Parathyroid adenoma (tissue), 2 donors: ENCODE data around the gene IMMP2L.

Source experiments
- H2AFZ ChIP-seq: fragments of 300-600 bp; sonication (generic); one replicate; pipeline ENCODE4 v1.7.0; 2017; ENCODE audit warnings: antibody characterized with exemption, mild to moderate bottlenecking
- H3K27ac ChIP-seq: fragments of 300-600 bp; sonication (generic); one replicate; pipeline ENCODE4 v1.7.0; 2017
- H3K27me3 ChIP-seq: fragments of 300-600 bp; sonication (generic); one replicate; pipeline ENCODE4 v1.7.0; 2017; ENCODE audit warnings: low read length; ENCODE audit not compliant: control insufficient read depth, insufficient read depth
- H3K36me3 ChIP-seq: fragments of 300-600 bp; sonication (generic); one replicate; pipeline ENCODE4 v1.7.0; 2017; ENCODE audit warnings: low read length; ENCODE audit not compliant: control insufficient read depth, insufficient read depth
- H3K4me1 ChIP-seq: fragments of 300-600 bp; sonication (generic); one replicate; pipeline ENCODE4 v1.7.0; 2017; ENCODE audit warnings: control low read depth
- H3K4me2 ChIP-seq: fragments of 300-600 bp; sonication (generic); one replicate; pipeline ENCODE4 v1.7.0; 2017; ENCODE audit warnings: low read length
- H3K4me3 ChIP-seq: fragments of 300-600 bp; sonication (generic); one replicate; pipeline ENCODE4 v1.7.0; 2017; ENCODE audit warnings: low read depth, low read length
- H3K79me2 ChIP-seq: fragments of 300-600 bp; sonication (generic); one replicate; pipeline ENCODE4 v1.7.0; 2017; ENCODE audit warnings: control low read depth
- H3K9ac ChIP-seq: fragments of 300-600 bp; sonication (generic); one replicate; pipeline ENCODE4 v1.7.0; 2017; ENCODE audit warnings: mild to moderate bottlenecking
- H3K9me3 ChIP-seq: fragments of 300-600 bp; sonication (generic); one replicate; pipeline ENCODE4 v1.7.0; 2017; ENCODE audit warnings: low read length; ENCODE audit not compliant: control insufficient read depth
- CTCF ChIP-seq: fragments of 300-600 bp; sonication (generic); IDR thresholded peaks from one replicate; pipeline ENCODE4 v1.7.0; 2017; ENCODE audit warnings: antibody characterized with exemption, mild to moderate bottlenecking
- donor health status: primary hyperparathyroidism.

The IMMP2L gene

GRCh38 chr7:111476586-111477293, 85.6 kb downstream of the IMMP2L start:
- no peak overlapping the region for H3K27ac ChIP-seq
- H3K36me3 ChIP-seq, result no peaks in the 10 kb centered on the region
- no peak overlapping the region for H3K4me2 ChIP-seq
- no peak overlapping the region for H3K4me3 ChIP-seq
- peaks cover 2% of the 10 kb centered on the region for H3K79me2 ChIP-seq
- no peak for TF ChIP-seq CTCF
- no peaks in the 10 kb centered on the region for H3K9me3 ChIP-seq
- no peaks in the 10 kb centered on the region for H3K27me3 ChIP-seq
- H3K4me1 ChIP-seq, result no peaks in the 10 kb centered on the region
- no peak overlapping the region for H2AFZ ChIP-seq
- H3K9ac ChIP-seq, result no peak overlapping the region

- Histone ChIP-seq H3K9ac (no peak overlapping the region), H3K4me3 (no peak overlapping the region), H3K36me3 (no peaks in the 10 kb centered on the region), H2AFZ (no peak overlapping the region), H3K4me1 (no peaks in the 10 kb centered on the region), H3K79me2 (peaks cover 2% of the 10 kb centered on the region), H3K9me3 (no peaks in the 10 kb centered on the region), H3K4me2 (no peak overlapping the region), H3K27me3 (no peaks in the 10 kb centered on the region), H3K27ac (no peak overlapping the region)
- TF ChIP-seq CTCF, result no peak
Measured at GRCh38 chr7:111475959-111476358, 86.3 kb downstream of the IMMP2L start.

GRCh38 chr7:111475419-111475748, 86.9 kb downstream of the IMMP2L start:
- H3K4me3 ChIP-seq, result no peak overlapping the region
- no peak for TF ChIP-seq CTCF
- no peak overlapping the region for H3K4me2 ChIP-seq
- no peak overlapping the region for H3K27ac ChIP-seq
- no peaks in the 10 kb centered on the region for H3K79me2 ChIP-seq
- H3K9me3 ChIP-seq, result no peaks in the 10 kb centered on the region
- H3K4me1 ChIP-seq, result no peaks in the 10 kb centered on the region
- no peaks in the 10 kb centered on the region for H3K27me3 ChIP-seq
- no peaks in the 10 kb centered on the region for H3K36me3 ChIP-seq
- no peak overlapping the region for H3K9ac ChIP-seq
- H2AFZ ChIP-seq, result no peak overlapping the region

- Histone ChIP-seq H3K4me2 (no peak overlapping the region), H3K27me3 (no peaks in the 10 kb centered on the region), H3K79me2 (no peaks in the 10 kb centered on the region), H3K9ac (no peak overlapping the region), H3K36me3 (no peaks in the 10 kb centered on the region), H3K4me3 (no peak overlapping the region), H3K9me3 (no peaks in the 10 kb centered on the region), H2AFZ (no peak overlapping the region), H3K27ac (no peak overlapping the region), H3K4me1 (no peaks in the 10 kb centered on the region)
- no peak for TF ChIP-seq CTCF
Measured at GRCh38 chr7:111474723-111475418, 87.4 kb downstream of the IMMP2L start.
